NOMO-1 (cell line): ENCODE results near the gene CHRM4.

Experiments used
- DNase-seq, 2 experiments: peaks; one replicate each; lab custom pipeline; 2025; ENCODE audit not compliant: unreplicated experiment in 2 of 2; lab: John Stamatoyannopoulos, UW

CHRM4 gene

DNA sequence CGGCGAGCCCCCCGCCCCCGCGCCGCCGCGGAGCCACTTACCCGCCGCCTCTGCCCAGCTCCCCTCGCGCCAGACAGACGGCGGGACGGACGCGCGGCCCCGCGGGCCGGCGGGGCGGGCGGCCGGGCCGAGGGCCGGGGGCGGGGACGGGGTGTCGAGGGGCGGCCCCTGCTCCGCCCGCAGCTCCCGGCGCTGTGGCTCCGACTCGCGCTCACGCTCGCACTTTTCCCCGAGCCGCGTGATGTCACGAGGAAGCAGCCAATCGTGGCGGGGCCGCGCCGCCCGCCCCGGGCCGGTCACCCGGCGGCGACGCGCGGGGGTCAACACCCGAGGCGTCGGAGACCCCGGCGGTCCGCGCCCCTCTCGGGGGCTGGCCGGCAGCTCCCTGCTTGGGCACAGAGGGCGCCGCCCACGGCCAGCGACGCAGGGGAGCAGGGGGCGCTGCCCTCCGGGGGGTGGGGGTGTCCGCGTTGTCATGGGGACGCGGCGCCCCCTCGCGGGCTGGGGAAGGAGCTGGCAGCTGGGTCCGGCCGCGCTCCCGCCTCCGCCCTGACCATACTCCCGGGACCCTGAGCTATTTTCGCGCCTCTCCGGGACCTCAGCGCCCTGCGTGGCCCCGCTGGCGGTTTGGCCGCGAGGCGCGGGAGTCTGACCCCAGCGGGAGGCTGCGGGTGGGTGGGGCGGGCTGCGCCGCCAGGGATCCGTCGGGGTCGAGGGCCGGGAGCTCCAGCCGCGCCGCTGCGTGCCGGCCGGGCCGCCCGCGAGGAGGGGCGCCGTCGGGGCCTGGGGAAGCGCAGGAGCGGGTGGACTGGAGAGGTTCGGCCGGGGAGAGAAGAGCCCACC, at the start of gene CHRM4:
Gene CHRM4 (minus strand): TSS at position 199 of the 843 bp plus-strand sequence. CDS start 5,219 bp downstream, outside the sequence.
- DNase-seq = peak; percentile 18 to 24

DNA sequence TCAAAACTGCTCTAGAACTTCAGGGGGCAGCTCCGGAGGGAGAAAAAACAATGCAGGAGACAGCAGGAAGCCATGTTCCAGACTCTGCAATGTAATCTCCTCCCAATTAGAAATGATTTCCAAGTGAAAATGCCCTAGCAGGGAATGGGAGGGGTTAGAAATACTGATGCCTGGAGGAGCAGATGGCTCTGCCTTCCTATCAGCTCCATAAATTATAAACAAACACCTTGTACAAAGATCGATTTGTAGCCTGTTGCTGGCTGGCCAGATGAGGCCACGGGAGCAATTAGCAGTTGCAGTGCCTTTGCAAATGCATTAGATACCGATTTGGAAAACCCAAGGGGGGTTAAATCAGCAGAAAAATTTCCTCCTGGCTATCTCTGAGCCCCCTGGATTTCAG, 46.6 kb upstream of the CHRM4 start:
- DNase-seq = no peak

DNA sequence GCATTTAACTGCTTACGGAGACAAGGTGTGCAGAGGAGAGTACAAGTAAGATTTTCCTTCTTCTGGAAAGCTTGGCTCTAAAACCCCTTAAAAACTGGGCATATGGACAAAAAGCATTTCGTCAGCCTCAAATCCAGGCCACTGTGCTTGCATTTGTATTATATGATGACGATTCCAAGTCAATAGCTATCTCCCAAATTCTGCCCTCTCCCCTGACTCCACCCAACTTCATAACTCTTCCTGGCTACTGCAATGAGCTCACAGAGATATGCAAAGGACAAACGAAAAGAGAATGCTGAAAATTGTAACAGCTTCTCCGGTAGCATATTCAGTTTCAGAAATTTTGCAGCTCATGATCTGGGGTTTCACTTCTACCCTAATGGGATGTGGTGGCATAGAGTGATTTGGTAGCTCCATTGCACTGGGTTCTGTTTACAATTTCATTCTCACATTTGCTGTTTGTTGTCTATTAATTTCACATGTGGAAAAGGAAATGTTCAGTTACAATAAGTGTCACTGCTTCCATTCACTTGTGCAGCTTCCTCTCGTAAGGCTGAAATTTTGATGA, 45.6 kb upstream of the CHRM4 start:
- no peak for DNase-seq

DNA sequence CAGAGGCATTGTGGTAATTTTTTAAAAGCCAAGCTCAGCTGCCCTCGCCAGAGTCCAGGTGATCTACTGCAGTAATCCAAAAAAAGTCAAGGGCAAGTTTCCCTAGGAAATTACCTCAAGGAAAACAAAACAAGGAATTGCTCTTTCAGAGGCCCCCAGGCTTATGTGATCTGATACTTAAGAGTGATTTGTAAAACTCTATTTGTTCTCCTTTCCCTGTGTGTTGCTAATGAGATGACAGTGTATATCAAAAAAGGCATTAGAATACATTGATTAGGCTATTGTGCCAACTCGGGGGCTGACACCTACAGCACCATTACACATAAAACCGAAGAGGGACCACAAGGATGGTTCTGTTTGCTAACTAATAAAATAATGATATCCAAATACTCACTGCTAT, 44.5 kb upstream of the CHRM4 start:
- DNase-seq = no peak

DNA sequence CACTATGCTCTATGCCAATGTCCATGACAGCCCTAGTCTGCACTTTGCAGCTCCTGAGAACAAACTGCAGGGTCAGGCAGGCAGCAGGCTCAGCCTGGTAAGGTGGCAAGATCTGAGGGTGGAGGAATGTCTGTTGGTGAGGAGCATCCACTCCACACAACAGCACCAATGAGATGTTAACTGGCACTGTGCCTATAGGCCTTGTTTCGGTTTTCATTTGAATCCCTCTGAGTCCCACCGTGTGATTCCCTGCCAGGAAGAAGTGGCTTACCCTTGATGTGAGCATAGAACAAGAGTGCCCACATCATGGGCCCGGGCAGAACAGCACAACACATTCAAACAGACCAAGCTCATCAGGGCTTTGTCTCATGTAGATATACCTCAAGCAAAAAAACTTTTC, 44.1 kb upstream of the CHRM4 start:
- no peak for DNase-seq

DNA sequence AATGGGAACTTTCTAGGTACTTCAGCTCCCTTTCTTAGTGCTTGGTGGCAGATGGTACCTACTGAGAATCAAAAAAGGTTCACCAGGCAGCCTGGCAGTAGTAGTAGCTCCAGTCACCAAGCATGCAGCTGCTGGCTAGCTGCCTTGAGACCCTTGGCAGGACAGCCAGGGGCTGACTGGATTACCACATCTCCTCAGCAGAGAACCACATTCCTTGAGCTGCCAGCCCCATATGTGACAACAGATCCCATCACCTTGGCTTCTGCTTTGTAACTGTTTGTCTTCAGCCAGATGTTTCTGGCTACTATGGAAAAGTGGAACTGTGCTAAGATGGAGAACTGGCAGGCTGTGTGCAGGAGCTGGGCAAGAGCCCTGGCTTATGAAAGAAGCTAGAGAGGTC, 39.6 kb upstream of the CHRM4 start:
- no peak for DNase-seq

DNA sequence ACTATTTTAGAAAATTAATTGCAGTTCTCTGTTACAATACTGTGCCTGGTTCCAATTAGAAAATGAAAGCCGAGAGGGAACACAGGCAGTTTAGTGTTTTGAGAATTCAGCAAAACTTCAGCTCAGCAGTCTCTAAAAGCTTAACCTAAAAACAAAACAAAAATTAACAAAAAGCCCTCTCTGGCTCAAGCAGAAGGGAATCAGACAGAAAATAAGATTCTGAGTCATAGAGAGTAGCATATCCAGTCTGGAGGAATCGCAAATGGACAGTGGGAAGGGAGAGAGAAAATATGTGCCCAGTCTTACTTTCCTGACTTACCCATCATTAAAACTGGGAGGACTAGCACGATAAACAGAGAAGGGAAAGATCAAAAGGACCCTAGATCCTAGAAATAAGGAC, 38.1 kb upstream of the CHRM4 start:
- no peak for DNase-seq

DNA sequence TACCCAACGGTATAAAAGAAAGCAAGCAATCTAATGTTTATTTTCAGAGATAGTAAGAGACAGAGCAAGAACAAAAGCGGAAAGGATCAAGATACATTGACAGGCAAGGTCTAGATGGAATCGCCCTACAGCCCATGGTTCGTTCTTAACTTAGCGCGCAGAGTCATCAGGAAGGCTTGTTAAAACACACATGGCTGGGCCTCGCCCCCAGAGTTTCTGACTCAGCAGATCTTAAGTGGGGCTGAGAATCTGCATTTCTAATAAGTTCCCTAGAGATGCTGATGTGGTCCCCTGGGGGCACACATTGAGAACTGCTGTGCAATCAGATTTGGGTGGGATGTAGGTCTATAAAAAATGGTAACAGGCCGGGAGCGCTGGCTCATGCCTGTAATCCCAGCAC, 35.8 kb upstream of the CHRM4 start:
- no peak for DNase-seq

DNA sequence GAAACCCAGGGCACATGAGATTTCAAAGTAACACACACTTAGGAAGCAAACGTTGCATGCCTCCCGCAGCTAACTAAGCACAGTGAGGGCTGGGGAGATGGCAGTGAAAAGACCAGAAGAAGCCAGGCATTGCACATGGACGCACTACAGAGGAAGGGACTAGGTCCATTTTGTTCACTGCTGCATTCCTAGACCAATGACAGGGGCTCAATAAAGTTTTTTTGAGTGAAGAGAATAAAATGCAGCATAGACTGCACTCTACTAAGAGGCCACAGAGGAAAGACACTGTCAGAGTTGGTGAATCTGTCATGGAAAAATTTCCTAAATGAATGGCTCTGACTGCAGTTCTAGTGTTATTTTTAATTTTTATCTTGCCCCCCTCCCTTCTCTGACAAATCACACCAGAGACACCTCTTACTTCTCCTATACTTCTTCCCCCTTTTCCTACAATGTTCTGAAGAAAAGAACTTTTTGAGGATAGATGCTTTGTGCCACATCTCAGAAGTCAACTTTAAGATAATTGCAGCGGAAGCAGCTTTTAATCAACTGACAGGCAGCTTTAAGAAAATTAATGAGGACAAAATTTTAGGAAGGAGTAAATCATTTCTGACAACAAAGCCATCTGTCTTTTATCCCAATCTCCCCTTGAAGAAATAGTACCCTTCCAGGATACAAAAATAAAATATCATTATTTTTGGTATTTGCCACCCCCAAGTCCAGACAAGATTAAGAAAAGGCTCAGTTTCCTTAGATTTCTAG, 34.8 kb upstream of the CHRM4 start:
- DNase-seq = no peak

DNA sequence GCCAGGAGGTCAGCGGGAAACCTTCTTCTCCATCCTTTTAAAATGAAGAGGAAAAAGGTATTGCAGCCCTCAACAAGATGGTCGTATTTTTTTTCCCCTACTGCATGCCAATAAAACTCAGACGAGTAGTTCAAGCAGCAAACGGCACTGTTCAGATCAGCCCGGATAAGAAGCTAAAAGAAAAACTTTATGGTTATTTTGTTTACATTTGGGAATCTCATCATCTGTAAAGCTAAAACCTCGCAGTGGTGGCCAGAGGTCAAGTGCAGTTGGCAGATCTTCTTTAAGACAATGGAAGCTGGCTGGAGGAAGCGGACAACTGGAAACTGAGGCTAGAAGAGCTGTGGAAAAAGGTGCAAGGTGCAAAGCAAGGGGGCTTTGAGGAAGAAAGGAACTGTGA, 31.0 kb upstream of the CHRM4 start:
- DNase-seq = no peak

DNA sequence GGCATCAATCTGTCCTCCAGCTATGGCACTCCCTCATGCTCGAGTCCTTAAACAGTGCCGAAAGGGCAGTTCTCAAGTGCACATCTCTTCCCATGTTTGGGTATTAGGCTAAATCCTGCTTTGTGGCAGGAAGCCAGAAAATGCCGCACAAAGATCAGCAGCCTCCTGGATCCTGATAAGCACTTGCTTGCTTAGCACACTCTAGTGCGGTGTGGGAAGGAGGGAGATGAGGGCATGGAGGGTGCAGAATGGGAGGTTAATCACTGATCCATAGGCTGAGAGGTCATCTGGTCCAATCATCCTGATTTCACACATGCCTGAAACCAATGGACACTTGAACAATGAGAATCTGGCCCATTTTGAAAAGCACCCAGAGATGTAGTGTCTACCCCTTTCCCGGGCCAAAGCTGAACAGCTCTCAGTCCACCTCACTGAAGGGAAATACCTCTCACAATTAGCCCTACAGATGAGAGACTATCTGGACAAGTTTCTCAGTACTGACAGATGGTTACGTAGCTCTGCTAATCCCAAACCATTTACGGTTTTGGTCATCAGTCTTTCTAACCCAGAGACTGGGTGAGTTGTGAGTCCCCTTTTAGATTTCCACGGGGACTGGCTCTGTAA, 29.8 kb upstream of the CHRM4 start:
- DNase-seq = no peak

DNA sequence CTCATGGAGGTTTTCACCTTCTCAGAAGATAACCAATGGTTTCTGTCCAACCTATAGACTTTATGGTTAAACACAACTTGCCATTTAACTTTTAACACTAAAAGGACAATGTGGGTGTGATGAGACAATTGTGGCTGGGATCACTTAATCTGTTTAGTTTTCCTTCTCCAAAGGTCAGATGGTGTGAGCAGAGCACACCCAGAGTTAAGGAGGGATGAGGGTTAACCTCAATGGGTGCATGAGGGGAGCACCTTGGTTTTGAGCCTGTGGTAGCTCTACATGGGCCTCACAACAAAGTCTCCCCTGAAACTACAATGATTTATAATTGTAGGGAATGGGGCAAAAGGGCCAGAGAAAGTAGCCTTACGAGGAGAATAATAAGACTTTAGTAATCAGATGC, 28.9 kb upstream of the CHRM4 start:
- DNase-seq = no peak

DNA sequence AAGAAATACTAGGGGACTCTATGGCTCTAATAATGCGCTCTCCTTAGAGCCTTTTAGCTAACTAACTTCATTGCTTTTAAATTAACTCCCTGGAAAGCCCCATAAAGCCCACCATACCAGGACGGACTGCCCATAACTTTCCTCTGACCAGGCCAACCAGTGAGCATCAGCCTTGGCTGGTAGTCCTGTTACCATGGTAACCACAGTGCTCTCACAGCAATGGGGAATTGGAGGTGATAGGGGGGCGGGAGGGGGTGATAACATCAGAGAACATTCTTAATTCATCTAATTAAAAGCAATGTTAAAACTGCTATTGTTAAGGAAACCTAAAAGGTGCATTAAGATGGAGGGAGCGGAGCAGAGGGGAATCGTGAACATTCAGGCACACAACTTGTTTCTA, 27.2 kb upstream of the CHRM4 start:
- DNase-seq = no peak

DNA sequence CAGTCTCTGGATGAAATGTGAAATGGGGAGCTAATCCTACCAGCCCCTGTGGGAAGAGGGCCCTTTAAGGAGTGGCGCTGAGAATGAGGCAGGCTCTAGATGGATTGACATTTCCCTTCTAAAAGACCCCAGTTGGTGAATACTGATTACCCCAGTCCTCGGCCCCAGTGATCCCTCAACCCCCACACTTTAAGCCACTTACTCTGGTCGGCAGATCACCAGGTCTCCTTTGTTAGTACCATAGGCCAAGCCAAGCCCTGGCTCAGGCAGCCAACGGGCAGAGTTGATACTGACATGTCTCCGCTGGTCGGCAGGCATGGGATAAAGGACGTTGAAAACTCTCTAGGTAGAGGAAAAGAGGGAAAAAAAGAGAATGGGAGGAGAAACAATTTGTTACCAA, 26.1 kb upstream of the CHRM4 start:
- DNase-seq = no peak

DNA sequence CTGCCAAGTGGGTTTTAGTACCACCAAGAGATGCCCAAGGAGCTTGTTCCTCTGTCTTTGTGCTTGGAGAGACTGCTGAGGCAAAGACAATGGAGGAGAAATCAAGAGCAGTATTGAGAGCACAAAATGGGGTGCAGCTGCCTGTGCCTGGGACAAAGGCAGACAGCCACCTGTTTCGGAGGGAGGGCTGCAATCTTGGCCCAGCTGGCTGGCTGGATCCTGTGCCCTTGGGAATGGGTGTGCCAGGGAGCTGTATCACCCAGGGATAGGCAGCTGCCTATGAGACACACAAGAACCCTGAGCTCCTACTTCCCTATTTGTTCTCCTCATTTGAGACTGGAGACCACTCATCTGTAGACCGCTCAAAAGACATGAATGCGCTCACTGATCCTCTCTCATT, 23.3 kb upstream of the CHRM4 start:
- DNase-seq = no peak

DNA sequence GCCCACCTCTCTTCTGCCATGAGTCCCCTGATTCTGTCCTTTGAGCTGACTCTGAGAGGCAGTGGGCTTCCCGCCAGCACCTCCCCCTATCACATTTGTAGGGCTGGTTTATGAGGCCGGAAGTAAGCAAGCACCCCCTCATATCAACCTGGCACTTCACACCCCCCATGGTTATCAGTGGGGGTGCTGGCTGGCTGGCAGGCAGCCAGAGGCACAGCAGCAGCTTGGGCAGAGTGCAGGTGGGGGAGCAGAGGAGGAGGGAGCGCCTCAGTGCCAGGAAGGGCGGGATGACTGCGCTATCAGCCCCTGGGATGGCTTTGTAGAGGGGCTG, 22.9 kb upstream of the CHRM4 start:
- DNase-seq = no peak

DNA sequence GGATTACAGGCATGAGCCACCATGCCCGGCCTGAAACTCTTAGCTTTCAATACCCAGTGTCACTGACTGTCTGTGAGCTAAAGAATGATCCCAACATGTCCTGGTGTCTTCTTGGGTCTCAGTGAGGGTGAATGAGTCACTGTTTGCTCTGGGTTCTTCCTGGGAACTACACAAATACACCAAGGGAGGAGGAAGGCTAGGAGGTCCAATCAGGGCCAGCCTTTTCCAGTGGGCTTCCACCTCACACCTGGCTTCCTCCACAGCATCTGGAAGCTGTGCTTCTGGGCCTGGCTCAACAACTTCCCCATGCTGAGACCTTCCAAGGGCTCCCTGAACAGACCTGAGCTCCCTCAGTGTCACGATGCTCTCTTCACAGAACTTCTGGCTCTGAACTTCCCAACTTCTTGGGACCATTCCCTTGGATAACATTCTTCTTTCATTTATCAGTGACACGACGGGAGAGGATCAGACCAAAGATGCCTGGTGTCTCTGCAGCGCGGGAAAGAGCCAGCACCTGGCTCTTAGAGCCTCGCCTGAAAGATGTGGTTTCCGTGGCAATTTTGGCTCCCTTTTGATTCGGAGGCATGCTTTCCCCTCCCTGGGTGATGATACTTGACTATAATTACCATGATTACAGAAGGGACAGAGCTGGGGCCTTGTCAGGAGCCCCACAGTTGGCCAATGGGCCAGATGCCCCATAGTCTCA, 22.3 kb upstream of the CHRM4 start:
- no peak for DNase-seq

DNA sequence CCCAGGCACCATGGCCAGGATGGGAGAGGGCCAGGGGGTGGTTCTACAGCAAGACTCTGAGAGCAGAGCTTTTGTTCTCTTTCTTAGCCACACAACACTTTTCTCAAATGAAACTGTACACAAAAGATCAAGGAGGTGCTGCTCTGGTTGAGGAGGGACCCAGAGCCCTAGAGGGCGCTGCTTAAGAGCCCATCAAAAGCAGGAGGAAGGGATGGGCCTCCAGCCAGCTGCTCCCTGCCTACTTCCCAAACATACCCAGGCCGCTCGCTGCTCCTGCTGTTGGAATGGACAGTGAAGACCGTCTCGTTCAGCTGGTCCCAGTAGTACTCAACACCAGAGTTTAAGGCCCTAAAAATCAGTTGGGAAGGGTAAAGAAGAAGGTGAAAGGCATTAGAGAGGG, 18.4 kb upstream of the CHRM4 start:
- DNase-seq = no peak

DNA sequence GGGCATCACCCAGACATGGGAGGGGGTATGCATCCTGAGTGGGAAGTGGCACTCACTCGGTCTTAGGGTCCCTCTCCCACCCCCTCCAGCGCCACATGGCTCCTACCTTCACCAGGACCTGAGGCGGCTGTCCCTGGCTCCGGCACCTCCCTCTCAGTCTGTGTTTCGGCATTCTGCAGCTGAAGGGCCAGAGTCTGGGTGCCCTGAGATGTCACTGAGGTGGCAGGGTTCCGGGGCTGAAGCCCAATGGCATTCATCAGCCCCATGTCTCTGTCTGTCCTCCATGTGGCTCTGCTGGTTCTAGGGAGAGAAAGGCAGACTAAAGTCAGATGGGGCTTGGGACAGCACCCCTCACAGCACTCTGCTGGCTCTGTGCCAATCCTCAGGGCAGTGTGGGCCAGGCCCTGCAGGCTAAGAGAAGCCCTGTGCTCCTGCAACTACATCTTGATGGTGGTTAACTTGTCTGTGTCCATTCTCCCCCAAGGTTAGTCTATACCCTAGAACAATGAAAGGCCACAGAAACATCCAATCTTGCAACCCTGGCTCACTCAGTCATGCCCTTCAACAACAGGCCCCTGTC, 16.9 kb upstream of the CHRM4 start:
- no peak for DNase-seq

DNA sequence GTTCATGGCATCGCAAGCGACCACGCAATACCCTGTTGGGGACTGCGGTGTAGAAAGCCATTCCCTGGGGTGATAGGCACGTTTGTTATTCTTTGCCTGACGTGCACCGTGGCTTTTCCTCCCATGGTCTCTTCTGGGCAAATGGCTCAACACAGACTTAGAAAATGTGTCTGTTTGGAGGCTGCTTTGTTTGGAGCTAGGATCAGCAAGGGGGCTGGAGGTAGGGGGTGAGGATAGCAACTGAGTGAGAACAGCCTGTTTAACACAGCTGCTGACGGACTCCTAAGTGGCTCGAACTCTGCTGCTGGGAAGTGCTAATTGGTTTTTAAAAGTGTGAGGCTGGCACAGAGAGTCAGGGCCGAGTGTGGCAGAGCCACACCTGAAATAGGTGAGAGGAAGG, 16.1 kb upstream of the CHRM4 start:
- DNase-seq = no peak
